Measurements from ENCODE around the gene ITIH1.

The ITIH1 gene

DNA sequence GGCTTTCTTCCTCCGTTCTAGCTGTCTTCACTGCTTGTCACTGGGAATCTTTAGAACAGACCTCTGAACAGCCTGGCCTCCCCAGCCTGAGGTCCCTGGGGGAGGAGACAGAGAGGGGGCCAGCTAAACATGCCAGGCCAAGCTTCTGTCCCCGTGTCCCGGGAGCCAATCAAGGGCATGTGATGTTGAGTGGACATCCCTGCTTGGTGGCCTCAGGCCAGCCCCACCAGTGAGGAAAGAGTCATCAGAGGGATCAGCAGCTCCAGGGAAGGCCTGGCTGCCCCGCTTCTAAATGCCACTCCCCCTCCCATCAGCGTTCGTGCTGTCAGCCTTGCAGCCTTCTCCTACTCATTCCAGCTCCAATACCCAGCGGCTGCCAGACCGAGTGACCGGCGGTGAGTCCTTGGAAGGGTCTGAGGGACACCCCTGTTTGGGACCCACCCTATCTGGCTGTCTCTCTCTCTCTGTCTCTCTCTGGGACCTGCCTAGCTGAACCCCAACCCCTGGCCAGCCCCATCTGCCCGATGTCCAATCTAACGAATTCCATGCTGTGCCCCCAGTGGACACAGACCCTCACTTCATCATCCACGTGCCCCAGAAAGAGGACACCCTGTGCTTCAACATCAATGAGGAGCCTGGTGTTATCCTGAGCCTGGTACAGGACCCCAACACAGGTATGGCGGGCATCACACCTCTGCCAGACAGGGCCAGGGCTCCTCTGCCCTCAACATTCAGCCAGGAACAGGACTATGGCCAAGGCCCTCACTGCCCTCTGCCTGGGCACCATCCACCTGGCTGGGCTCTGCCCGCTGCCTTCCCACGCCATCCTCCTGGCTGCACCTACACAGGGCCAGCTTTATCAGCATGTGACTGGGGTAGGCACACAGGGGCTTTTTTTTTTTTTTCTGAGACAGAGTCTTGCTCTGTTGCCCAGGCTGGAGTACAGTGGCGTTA is 10.6 kb downstream of the ITIH1 start:
- no peak overlapping the region for H3K4me3 ChIP-seq (ENCODE audit: low read depth, low read length)
- TF ChIP-seq, protein P1, sequence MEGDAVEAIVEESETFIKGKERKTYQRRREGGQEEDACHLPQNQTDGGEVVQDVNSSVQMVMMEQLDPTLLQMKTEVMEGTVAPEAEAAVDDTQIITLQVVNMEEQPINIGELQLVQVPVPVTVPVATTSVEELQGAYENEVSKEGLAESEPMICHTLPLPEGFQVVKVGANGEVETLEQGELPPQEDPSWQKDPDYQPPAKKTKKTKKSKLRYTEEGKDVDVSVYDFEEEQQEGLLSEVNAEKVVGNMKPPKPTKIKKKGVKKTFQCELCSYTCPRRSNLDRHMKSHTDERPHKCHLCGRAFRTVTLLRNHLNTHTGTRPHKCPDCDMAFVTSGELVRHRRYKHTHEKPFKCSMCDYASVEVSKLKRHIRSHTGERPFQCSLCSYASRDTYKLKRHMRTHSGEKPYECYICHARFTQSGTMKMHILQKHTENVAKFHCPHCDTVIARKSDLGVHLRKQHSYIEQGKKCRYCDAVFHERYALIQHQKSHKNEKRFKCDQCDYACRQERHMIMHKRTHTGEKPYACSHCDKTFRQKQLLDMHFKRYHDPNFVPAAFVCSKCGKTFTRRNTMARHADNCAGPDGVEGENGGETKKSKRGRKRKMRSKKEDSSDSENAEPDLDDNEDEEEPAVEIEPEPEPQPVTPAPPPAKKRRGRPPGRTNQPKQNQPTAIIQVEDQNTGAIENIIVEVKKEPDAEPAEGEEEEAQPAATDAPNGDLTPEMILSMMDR (IDR thresholded peaks at IDR 0.05; ENCODE audit: borderline replicate concordance, insufficient read depth, low read depth, low read length): no peak

DNA sequence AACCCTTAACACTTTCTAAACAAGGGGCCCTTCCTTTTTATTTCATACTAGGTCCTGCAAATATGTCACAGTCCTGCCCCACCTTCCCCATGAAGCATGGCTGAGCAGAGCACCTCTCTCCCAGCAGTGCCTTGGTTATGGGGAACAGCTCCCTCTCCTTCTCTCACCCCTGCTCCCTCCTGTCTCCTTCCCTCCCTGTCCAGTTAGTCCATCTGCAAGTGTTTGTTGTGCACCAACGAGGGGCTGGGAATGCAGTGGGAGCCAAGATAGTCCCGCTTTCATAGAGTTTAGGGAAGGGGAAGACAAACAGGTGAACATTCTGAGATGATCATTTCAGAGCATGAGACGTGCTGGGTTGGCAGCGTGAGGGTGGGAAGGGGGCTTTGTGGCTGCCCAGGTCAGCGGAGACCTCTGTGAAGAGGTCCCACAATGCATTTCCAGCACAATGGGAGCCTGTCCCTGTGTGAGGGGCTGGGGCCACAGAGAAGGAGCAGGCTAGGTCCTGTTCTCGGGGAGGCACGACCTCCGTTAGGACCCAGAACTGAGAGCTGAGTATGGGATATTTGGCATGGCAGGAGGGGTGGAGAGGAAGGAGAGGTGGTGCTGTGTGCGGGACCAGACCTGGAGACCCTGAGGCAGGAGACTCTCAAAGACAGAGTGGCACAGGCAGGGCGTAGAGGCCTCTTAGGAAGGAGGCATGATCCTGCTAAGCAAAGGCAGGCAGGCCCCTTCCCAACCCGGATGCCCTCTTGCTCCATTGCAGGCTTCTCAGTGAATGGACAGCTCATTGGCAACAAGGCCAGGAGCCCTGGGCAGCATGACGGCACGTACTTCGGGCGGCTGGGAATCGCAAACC is 11.7 kb downstream of the ITIH1 start:
- H3K4me3 ChIP-seq (ENCODE audit: low read depth, low read length): no peak overlapping the region
- TF ChIP-seq, protein P1 (IDR thresholded peaks at IDR 0.05; ENCODE audit: borderline replicate concordance, insufficient read depth, low read depth, low read length): no peak

GRCh38 chr3:52789746-52790040 is 12.3 kb downstream of the ITIH1 start:
- TF ChIP-seq, protein P1 (IDR thresholded peaks at IDR 0.05; ENCODE audit: borderline replicate concordance, insufficient read depth, low read depth, low read length): no peak
- H3K4me3 ChIP-seq (ENCODE audit: low read depth, low read length): no peak overlapping the region

DNA sequence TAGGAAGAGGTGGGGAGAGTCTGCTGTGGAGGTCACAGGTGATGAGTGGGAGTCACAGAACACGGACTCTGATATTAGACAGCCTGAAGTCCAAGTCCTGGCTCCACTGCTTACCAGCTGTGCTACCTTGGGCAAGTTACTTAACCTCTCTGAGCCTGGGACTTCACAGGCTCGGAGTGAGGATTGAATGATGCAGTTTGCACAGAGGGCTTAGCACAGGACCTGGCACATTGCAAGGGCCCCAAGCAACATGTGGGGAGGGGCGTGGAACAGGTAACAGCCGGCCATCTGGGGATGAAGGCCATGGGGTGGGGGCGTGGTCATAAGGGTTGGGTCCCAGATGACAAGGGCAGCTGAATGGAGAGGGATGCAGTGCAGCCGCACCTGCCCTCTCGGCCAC is 12.9 kb downstream of the ITIH1 start:
- TF ChIP-seq, protein P1 (IDR thresholded peaks at IDR 0.05; ENCODE audit: borderline replicate concordance, insufficient read depth, low read depth, low read length): no peak
- H3K4me3 ChIP-seq (ENCODE audit: low read depth, low read length): no peak overlapping the region

DNA sequence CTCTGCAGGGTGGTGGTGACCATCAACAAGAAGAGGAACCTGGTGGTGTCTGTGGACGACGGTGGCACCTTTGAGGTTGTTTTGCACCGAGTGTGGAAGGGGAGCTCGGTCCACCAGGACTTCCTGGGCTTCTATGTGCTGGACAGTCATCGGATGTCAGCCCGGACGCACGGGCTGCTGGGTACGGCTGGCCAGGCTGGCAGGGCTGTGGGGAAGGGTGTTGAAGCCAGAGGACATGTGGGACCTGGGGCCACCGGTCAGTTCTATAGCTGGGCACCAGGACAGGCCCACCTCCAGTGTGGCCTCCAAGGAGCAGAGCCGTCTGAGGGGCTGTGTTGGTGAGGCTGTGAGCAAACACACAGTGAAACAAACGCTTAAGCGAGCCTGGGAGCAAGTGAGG is 13.3 kb downstream of the ITIH1 start:
- TF ChIP-seq, protein P1 (IDR thresholded peaks at IDR 0.05; ENCODE audit: borderline replicate concordance, insufficient read depth, low read depth, low read length): no peak

GRCh38 chr3:52791366-52791765 is 14.0 kb downstream of the ITIH1 start:
- H3K4me3 ChIP-seq (ENCODE audit: low read depth, low read length): no peak overlapping the region
- TF ChIP-seq, protein P1 (IDR thresholded peaks at IDR 0.05; ENCODE audit: borderline replicate concordance, insufficient read depth, low read depth, low read length): no peak

More for the DNA sequence above, 13.3 kb downstream of the ITIH1 start:
- H3K4me3 ChIP-seq (ENCODE audit: low read depth, low read length): no peak overlapping the region
